ENCODE results near the gene NUTM2B. TPM values are rescaled to one million over a fixed set of nuclear protein-coding genes. Genes with fewer than 3 reads are reported as not detected.
"Not testable (repeated sequence)": the region's sequence is repeated elsewhere in the genome, so short reads cannot be mapped to it uniquely, and the experiment has no call there.

Gene NUTM2B
- total RNA-seq, result 1 to 10 TPM; 1.6 to 1.7 TPM

- H3K9me3 Mint-ChIP-seq; H3K27ac Mint-ChIP-seq; H3K27me3 Mint-ChIP-seq; POLR2A ChIA-PET; CTCF ChIA-PET; DNase-seq; H3K36me3 Mint-ChIP-seq (ENCODE audit: low read depth); H3K4me3 Mint-ChIP-seq; H3K4me1 Mint-ChIP-seq: not testable (repeated sequence)
These were observed at the start of gene NUTM2B for GRCh38 chr10:79702927-79703326. Gene NUTM2B, plus strand, starts transcription at chr10:79703227. Its CDS starts 383 bp downstream, at chr10:79703610.

GRCh38 chr10:79663287-79663686 is 39.7 kb upstream of the NUTM2B start:
- H3K36me3 Mint-ChIP-seq (ENCODE audit: low read depth); DNase-seq; POLR2A ChIA-PET; CTCF ChIA-PET; H3K27ac Mint-ChIP-seq; H3K4me3 Mint-ChIP-seq; H3K4me1 Mint-ChIP-seq; H3K27me3 Mint-ChIP-seq; H3K9me3 Mint-ChIP-seq: not testable (repeated sequence)

- H3K4me3 Mint-ChIP-seq; H3K4me1 Mint-ChIP-seq; H3K36me3 Mint-ChIP-seq (ENCODE audit: low read depth); H3K9me3 Mint-ChIP-seq; DNase-seq; CTCF ChIA-PET; H3K27me3 Mint-ChIP-seq; POLR2A ChIA-PET; H3K27ac Mint-ChIP-seq: not testable (repeated sequence)
These were observed 38.3 kb upstream of the NUTM2B start for GRCh38 chr10:79664686-79665085.

DNA sequence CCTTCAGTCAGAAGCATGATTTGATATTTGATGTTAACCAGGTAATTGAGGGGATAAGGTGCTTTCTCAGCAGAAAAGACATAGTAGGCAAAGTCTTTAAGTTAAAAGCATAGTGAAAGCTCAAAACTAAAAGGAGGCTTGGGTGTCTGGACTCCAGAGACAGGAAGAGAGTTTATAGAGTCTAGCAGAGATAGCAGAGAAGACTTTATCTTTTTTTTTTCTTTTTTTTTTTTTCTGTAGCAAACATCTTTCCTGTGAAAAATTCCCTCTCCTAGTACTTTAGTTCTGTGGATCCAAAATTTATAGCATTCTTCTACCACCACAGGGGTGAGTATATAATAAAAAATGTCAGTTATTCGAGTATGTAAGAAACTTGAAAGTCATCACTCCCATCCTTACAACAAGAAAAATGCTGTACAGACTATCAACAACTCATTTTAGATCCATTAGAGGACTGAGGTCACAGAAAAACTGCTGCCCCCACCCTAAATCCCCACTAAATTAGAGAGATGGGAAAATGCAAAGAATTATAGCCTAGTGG is 33.7 kb upstream of the NUTM2B start:
- POLR2A ChIA-PET; H3K36me3 Mint-ChIP-seq (ENCODE audit: low read depth): not testable (repeated sequence)

GRCh38 chr10:79674878-79675277 is 28.1 kb upstream of the NUTM2B start:
- POLR2A ChIA-PET; H3K27ac Mint-ChIP-seq; H3K4me1 Mint-ChIP-seq; H3K36me3 Mint-ChIP-seq (ENCODE audit: low read depth); H3K9me3 Mint-ChIP-seq; CTCF ChIA-PET; H3K27me3 Mint-ChIP-seq; DNase-seq; H3K4me3 Mint-ChIP-seq: not testable (repeated sequence)

More for the DNA sequence above, 33.7 kb upstream of the NUTM2B start:
- H3K4me3 Mint-ChIP-seq, DNase-seq, H3K4me1 Mint-ChIP-seq, H3K27ac Mint-ChIP-seq, H3K9me3 Mint-ChIP-seq: not testable (repeated sequence)
- H3K27me3 Mint-ChIP-seq, result peaks cover 14% of the 10 kb centered on the region
- CTCF ChIA-PET, result interaction anchor here (0.7 kb wide), 1 partner anchor 194 kb away, joined by 3 read pairs; no protein-coding TSS in a partner anchor

GRCh38 chr10:79683026-79683883 is 19.8 kb upstream of the NUTM2B start:
- CTCF ChIA-PET; H3K36me3 Mint-ChIP-seq (ENCODE audit: low read depth); DNase-seq; H3K27ac Mint-ChIP-seq; POLR2A ChIA-PET; H3K4me3 Mint-ChIP-seq; H3K27me3 Mint-ChIP-seq; H3K4me1 Mint-ChIP-seq; H3K9me3 Mint-ChIP-seq: not testable (repeated sequence)

DNA sequence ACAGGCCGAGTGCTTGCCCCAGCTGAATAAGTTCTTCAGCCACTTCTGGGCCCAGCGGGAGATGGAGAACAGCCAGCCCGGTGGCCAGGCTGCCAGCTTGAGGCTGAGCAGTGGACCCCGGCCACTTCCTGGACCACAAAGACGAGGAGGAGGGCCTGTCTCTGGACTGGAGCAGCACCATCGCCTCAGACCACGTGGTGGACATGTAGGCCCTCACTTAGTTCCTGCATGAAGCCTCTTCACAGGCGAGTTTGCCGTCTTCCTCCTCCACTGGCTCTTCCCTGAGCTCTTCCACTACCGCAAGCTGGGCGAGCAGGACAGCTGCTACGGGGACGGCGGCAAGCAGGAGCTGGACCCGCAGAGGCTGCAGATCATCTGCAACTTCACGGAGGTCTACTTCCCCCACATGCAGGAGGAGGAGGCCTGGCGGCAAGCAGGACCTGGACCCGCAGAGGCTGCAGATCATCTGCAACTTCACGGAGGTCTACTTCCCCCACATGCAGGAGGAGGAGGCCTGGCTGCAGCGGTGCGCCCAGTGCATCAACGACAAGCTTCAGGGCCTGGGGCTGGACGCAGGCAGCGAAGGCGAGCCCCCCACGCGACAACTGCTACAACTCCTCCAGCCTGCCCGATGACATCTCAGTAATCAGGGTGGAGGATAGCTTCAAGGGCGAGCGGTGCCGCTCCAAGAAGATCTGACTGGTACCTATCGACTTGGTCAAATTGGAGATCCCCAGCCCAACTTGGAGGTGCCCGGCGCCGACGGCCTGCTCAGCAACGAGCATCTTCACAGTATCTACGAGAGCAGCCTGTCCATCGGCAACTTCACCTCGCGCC is 18.9 kb upstream of the NUTM2B start:
- H3K4me3 Mint-ChIP-seq; POLR2A ChIA-PET; H3K4me1 Mint-ChIP-seq; H3K27ac Mint-ChIP-seq; H3K36me3 Mint-ChIP-seq (ENCODE audit: low read depth); DNase-seq; H3K9me3 Mint-ChIP-seq; H3K27me3 Mint-ChIP-seq; CTCF ChIA-PET: not testable (repeated sequence)

GRCh38 chr10:79685044-79685685 is 17.9 kb upstream of the NUTM2B start:
- POLR2A ChIA-PET; H3K9me3 Mint-ChIP-seq; H3K4me1 Mint-ChIP-seq; H3K27ac Mint-ChIP-seq; H3K36me3 Mint-ChIP-seq (ENCODE audit: low read depth); H3K4me3 Mint-ChIP-seq; CTCF ChIA-PET; H3K27me3 Mint-ChIP-seq: not testable (repeated sequence)
- DNase-seq, result peak; percentile 34

DNA sequence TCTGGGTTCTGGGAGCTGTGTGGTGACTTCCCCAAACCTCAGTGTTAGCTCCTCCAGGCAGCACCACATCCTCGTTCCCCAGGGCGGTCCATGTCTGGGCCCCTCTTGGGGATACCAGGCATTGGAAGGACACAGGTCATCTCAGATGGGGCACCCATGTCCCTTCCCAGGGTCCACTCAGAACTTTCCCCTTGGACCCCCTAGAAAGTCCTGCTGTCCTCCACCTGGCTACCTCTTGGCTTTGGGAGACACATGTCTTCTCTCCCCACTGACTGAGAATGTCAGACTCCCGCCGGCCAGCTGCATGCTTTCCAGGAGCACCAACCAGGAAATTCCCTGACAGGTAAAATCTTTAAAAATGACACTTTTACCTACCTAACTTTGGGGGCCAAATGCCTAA is 16.4 kb upstream of the NUTM2B start:
- H3K4me3 Mint-ChIP-seq; H3K4me1 Mint-ChIP-seq; H3K36me3 Mint-ChIP-seq (ENCODE audit: low read depth); H3K27ac Mint-ChIP-seq; H3K27me3 Mint-ChIP-seq; CTCF ChIA-PET; DNase-seq; H3K9me3 Mint-ChIP-seq; POLR2A ChIA-PET: not testable (repeated sequence)

DNA sequence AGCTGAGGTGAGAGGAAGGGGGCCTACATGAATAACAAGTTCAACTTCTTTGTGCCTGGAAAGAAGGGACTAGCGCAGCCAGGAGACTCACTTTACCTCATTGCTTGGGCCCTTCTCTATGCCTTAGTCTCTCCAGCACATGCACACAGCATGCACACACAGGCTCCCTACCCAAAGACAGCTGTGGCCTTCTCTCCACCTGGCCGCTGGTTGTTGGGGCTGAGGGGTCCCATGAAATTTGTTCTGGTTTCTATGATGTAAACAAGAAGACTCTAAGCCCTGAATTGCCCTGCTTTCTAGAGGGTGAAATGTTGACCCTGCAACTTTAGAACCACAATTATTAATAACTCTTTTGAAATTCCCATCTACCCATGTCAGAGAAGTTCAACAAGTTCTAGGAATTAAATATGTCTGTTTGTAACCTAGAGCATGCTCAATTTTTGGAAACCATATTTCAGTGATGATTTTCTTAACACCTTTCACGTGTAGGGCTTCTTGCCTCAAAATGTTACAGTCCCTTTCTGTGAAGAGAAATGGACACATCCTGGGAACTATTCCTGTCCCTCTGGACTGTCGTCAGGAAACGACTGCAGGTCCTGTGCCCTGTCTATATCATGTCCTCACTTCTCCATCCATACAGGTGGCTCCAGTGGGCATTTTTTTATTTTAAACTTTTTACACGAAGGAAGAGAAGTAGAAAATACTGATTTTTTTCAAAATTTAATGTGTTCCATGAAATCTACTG is 15.4 kb upstream of the NUTM2B start:
- H3K9me3 Mint-ChIP-seq; H3K4me1 Mint-ChIP-seq; CTCF ChIA-PET; POLR2A ChIA-PET; H3K4me3 Mint-ChIP-seq; H3K27ac Mint-ChIP-seq; H3K36me3 Mint-ChIP-seq (ENCODE audit: low read depth); H3K27me3 Mint-ChIP-seq; DNase-seq: not testable (repeated sequence)

GRCh38 chr10:79688798-79689197 is 14.2 kb upstream of the NUTM2B start:
- CTCF ChIA-PET; H3K4me3 Mint-ChIP-seq; H3K9me3 Mint-ChIP-seq; H3K4me1 Mint-ChIP-seq; POLR2A ChIA-PET; H3K27me3 Mint-ChIP-seq; DNase-seq; H3K27ac Mint-ChIP-seq; H3K36me3 Mint-ChIP-seq (ENCODE audit: low read depth): not testable (repeated sequence)

- H3K4me3 Mint-ChIP-seq; H3K27me3 Mint-ChIP-seq; CTCF ChIA-PET; H3K4me1 Mint-ChIP-seq; H3K9me3 Mint-ChIP-seq; DNase-seq; H3K36me3 Mint-ChIP-seq (ENCODE audit: low read depth); H3K27ac Mint-ChIP-seq; POLR2A ChIA-PET: not testable (repeated sequence)
These were observed 6.4 kb upstream of the NUTM2B start for GRCh38 chr10:79696596-79696995.

GRCh38 chr10:79697141-79697540 is 5.9 kb upstream of the NUTM2B start:
- H3K4me1 Mint-ChIP-seq; POLR2A ChIA-PET; DNase-seq; H3K27ac Mint-ChIP-seq; H3K36me3 Mint-ChIP-seq (ENCODE audit: low read depth); H3K4me3 Mint-ChIP-seq; H3K9me3 Mint-ChIP-seq; H3K27me3 Mint-ChIP-seq; CTCF ChIA-PET: not testable (repeated sequence)

Measured in activated CD4-positive, alpha-beta memory T cell treated with anti-CD3 and anti-CD28 coated beads, Interleukin-2, amount 10 ng/mL, durations not matched to agents 7 days and 5 days (primary cell).